Lung (tissue), 12 donors: ENCODE data around the gene MT1B. TPM values are rescaled to one million over a fixed set of nuclear protein-coding genes. Genes with fewer than 3 reads are reported as not detected.
A peak's percentile ranks its signal among the peaks of the same experiment; 100 is the strongest.

Experiments used
- ATAC-seq: fragments of 200-7000 bp; cut with Tn5 transposase; one replicate; pipeline ENCODE4 v1.9.1; 2020; ENCODE audit warnings: moderate number of reproducible peaks; ENCODE audit not compliant: insufficient read depth, low FRiP score
- DNase-seq, 3 donors: peaks; one replicate each; pipeline ENCODE4 v3.0.0-alpha.2; 2013 to 2017
- H3K27ac ChIP-seq, 2 donors: one replicate each; pipeline ENCODE4 v1.5.1; 2013; ENCODE audit warnings: mild to moderate bottlenecking in 2 of 2, moderate library complexity in 2 of 2, control low read depth in 1 of 2, inconsistent platforms in 1 of 2, low read depth in 1 of 2, low read length in 1 of 2
- H3K27me3 ChIP-seq, 3 donors: one replicate each; pipeline ENCODE4 v1.5.1; 2013; ENCODE audit warnings: low read length in 2 of 3; ENCODE audit not compliant: control insufficient read depth in 3 of 3, insufficient read depth in 3 of 3
- H3K36me3 ChIP-seq, 4 donors: one replicate each; pipeline ENCODE4 v1.5.1; 2013; ENCODE audit warnings: low read length in 4 of 4, mild to moderate bottlenecking in 1 of 4, moderate library complexity in 1 of 4; ENCODE audit not compliant: control insufficient read depth in 4 of 4, insufficient read depth in 4 of 4
- H3K4me1 ChIP-seq, 5 donors: one replicate each; pipeline ENCODE4 v1.5.1; 2013; ENCODE audit warnings: low read length in 5 of 5, mild to moderate bottlenecking in 2 of 5, moderate library complexity in 1 of 5; ENCODE audit not compliant: control insufficient read depth in 5 of 5, insufficient read depth in 5 of 5
- H3K4me3 ChIP-seq: one replicate; pipeline ENCODE4 v1.5.1; 2013; ENCODE audit warnings: mild to moderate bottlenecking, control low read depth, moderate library complexity
- H3K9ac ChIP-seq, 2 donors: one replicate each; pipeline ENCODE4 v1.5.1; 2013; ENCODE audit warnings: low read length in 2 of 2, control low read depth in 1 of 2; ENCODE audit not compliant: insufficient read depth in 1 of 2
- H3K9me3 ChIP-seq, 4 donors: one replicate each; pipeline ENCODE4 v1.5.1; 2013; ENCODE audit warnings: low read length in 3 of 4, mild to moderate bottlenecking in 1 of 4, moderate library complexity in 1 of 4; ENCODE audit not compliant: control insufficient read depth in 4 of 4, insufficient read depth in 3 of 4
- CTCF ChIP-seq: IDR thresholded peaks from 2 replicates; pipeline ENCODE4 v1.5.1; 2012; ENCODE audit warnings: mild to moderate bottlenecking; ENCODE audit errors: control extremely low read depth, extremely low read depth
- WGBS, 2 donors: extraction: QIAGEN DNeasy Blood & Tissue Kit; methylation state at CpG; one replicate each; pipeline ENCODE4 v1.1.7; 2013; 5-methylcytosine and 5-hydroxymethylcytosine counted together
- polyA plus RNA-seq, 2 donors: library from polyadenylated mRNA; stranded (reverse); fragments of 200-250 nt; gene quantifications; one replicate each; pipeline ENCODE4 v1.2.1, GENCODE V29; 2013
- total RNA-seq, 2 donors: library from RNA; depleted of rRNA in 1 of 2; stranded (reverse); fragments of >200 nt in 1 of 2; gene quantifications; one replicate each; pipeline ENCODE4 v1.2.1, GENCODE V29; 2014 to 2021
- donor health status: control.
- donor health status: control.
- donor health status: Bipolar disorder and iron deficiency.
- donor health status: healthy.
- donor health status: DM: yes; HTN: yes; CAD: no.

The MT1B gene
- total and polyA plus RNA-seq, 4 donors, result not detected

- DNase-seq (no peak), ATAC-seq (no peak)
- Histone ChIP-seq H3K9ac (no peak overlapping the region), H3K27ac (no peak overlapping the region), H3K27me3 (peaks cover 0 to 89% (median 85%) of the 10 kb centered on the region in 3 donors), H3K4me1 (peaks cover 0 to 17% (median 5%) of the 10 kb centered on the region in 5 donors), H3K36me3 (no peaks in the 10 kb centered on the region), H3K4me3 (no peak overlapping the region), H3K9me3 (peaks cover 0 to 8% (median 0%) of the 10 kb centered on the region in 4 donors)
- 12 to 23% methylated on average over 40 of the region's 40 CpGs for WGBS, 2 donors
- TF ChIP-seq CTCF, result no peak
Observed at GRCh38 chr16:56635441-56635967, 16.2 kb upstream of the MT1B start.

GRCh38 chr16:56636616-56637413 is 14.9 kb upstream of the MT1B start:
- ATAC-seq (no peak), DNase-seq (no peak)
- Histone ChIP-seq H3K4me3 (no peak overlapping the region), H3K4me1 (peaks cover 0 to 17% (median 5%) of the 10 kb centered on the region in 5 donors), H3K27me3 (peaks cover 0 to 91% (median 88%) of the 10 kb centered on the region in 3 donors), H3K9ac (no peak overlapping the region), H3K9me3 (peaks cover 0 to 8% (median 0%) of the 10 kb centered on the region in 4 donors), H3K27ac (no peak overlapping the region), H3K36me3 (no peaks in the 10 kb centered on the region)
- no peak for TF ChIP-seq CTCF
- 43 to 53% methylated on average over 9 of the region's 9 CpGs for WGBS, 2 donors

DNA sequence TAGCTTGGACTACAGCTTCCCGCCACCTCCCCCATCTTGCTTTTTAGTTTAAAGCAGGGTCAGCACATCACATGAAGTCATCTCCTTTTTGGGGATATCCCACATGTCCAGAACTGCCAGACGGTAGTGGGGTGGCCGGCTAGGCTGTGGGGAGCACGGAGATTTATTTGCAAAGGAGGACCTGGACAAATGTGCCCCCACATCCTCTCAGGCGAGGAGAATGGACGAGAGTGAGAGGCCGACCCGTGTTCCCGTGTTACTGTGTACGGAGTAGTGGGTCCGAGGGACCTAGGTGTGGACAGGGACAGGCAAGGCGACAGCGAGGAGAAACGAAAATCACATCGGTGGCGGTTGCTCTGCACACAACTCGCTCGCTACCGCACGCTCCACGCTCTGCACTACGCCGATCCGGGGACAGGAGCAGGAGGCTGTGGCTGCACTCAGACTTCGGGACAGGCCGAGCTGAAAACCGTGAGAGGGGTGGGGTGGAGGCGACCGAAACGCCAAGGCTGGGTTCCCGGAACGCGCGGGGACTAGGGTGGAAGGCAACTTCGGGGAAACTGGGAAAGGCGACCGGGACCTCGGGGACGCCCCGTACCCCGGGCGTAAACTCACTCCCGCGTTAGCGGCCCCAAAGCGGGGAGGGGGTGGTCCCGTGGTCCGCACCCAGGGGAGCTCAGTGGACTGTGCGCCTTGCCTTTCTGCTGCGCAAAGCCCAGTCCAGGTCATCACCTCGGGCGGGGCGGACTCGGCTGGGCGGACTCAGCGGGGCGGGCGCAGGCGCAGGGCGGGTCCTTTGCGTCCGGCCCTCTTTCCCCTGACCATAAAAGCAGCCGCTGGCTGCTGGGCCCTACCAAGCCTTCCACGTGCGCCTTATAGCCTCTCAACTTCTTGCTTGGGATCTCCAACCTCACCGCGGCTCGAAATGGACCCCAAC is 13.6 kb upstream of the MT1B start, which contains the start of gene MT1A:
MT1A (plus strand) TSS at position 853 of the 937 bp plus-strand sequence; CDS start at position 926, 73 bp downstream.
- H3K27me3 ChIP-seq, result peaks cover 0 to 94% (median 92%) of the 10 kb centered on the region in 3 donors
- DNase-seq, result peak; percentile 50 to 69 (median 51)
- H3K9ac ChIP-seq, result no peak within 1 kb of the TSS
- peaks cover 0 to 13% (median 5%) of the 10 kb centered on the region in 5 donors for H3K4me1 ChIP-seq
- H3K4me3 ChIP-seq, result peak within 1 kb of the TSS; percentile 15
- no peak for TF ChIP-seq CTCF
- H3K9me3 ChIP-seq, result peaks cover 0 to 8% (median 0%) of the 10 kb centered on the region in 4 donors
- peak within 1 kb of the TSS in 1 of 2 donors; percentile 57 for H3K27ac ChIP-seq
- H3K36me3 ChIP-seq, result no peaks in the 10 kb centered on the region
- 8 to 10% methylated on average over 63 to 68 of the region's 68 CpGs for WGBS, 2 donors
- ATAC-seq, result peak; percentile 84
